OCI-LY7 (cell line): ENCODE results near the gene ANAPC5.

Experiments used
- EZH2phosphoT487 ChIP-seq: fragments of 200-600 bp; sonication (generic); IDR thresholded peaks from 2 replicates; pipeline ENCODE4 v1.6.1; 2018; ENCODE audit warnings: low read depth, borderline replicate concordance, mild to moderate bottlenecking, mixed run types, antibody characterized with exemption, low read length, moderate library complexity, mixed read lengths
- TF ChIP-seq, protein P1 (sequence below): fragments of 200-600 bp; sonication (generic); conservative IDR thresholded peaks from 2 replicates; pipeline ENCODE4 v1.5.1; 2014; ENCODE audit warnings: mild to moderate bottlenecking, antibody characterized with exemption, low read length, moderate library complexity, mixed read lengths

- TF ChIP-seq, protein P1, sequence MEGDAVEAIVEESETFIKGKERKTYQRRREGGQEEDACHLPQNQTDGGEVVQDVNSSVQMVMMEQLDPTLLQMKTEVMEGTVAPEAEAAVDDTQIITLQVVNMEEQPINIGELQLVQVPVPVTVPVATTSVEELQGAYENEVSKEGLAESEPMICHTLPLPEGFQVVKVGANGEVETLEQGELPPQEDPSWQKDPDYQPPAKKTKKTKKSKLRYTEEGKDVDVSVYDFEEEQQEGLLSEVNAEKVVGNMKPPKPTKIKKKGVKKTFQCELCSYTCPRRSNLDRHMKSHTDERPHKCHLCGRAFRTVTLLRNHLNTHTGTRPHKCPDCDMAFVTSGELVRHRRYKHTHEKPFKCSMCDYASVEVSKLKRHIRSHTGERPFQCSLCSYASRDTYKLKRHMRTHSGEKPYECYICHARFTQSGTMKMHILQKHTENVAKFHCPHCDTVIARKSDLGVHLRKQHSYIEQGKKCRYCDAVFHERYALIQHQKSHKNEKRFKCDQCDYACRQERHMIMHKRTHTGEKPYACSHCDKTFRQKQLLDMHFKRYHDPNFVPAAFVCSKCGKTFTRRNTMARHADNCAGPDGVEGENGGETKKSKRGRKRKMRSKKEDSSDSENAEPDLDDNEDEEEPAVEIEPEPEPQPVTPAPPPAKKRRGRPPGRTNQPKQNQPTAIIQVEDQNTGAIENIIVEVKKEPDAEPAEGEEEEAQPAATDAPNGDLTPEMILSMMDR: no peak
- TF ChIP-seq EZH2phosphoT487: no peak
These were observed 47.9 kb downstream of the ANAPC5 start for GRCh38 chr12:121304306-121304705.
